Endothelial cell of umbilical vein (primary cell): Measurements from ENCODE around the gene DGKB. TPM values are rescaled to one million over a fixed set of nuclear protein-coding genes. Genes with fewer than 3 reads are reported as not detected.

ENCODE experiments used
- BruUV-seq: library from RNA; stranded (reverse); fragments of 400-500 nt; replicated peaks from 2 replicates; lab custom pipeline; 2021; lab: Mats Ljungman, UMichigan
- CTCF ChIA-PET: fragments of 300-600, 350-600 bp; sonication (Branson Sonifier 250); formaldehyde crosslinking; loops from one replicate; lab custom pipeline; 2021; ENCODE audit warnings: antibody characterized with exemption, inconsistent platforms; lab: Charles Lee
- POLR2A ChIA-PET: fragments of 300-600, 350-600 bp; sonication (Branson Sonifier 250); formaldehyde crosslinking; loops from one replicate; lab custom pipeline; 2021; ENCODE audit warnings: antibody characterized with exemption, inconsistent platforms; lab: Charles Lee
- DNase-seq: peaks from one replicate; pipeline ENCODE4 v3.0.0-alpha.2; 2011; ENCODE audit warnings: low read depth, low spot score
- FAIRE-seq: peaks from 2 replicates; lab custom pipeline; 2011; peaks lifted over from hg19 to GRCh38; lab: Jason Lieb, UNC
- H2AFZ ChIP-seq: 2 replicates; pipeline ENCODE4 v1.6.0; 2012; ENCODE audit warnings: low read depth, low read length, control low read depth, inconsistent platforms
- H3K27ac ChIP-seq: 2 replicates; pipeline ENCODE4 v1.5.1; 2011; ENCODE audit warnings: low read depth, mild to moderate bottlenecking, control low read depth, low read length, moderate library complexity; ENCODE audit not compliant: insufficient read depth
- H3K27me3 ChIP-seq, 2 experiments: 2 replicates each; pipeline versions ENCODE4 v1.6.0 to v1.6.1; 2011; ENCODE audit warnings: low read length in 2 of 2, mixed read lengths in 1 of 2; ENCODE audit not compliant: control insufficient read depth in 2 of 2, insufficient read depth in 2 of 2
- H3K36me3 ChIP-seq, 2 experiments: 2 replicates in 1 of 2; 3 replicates in 1 of 2; pipeline ENCODE4 v1.5.1; 2011; ENCODE audit warnings: low read length in 2 of 2, mild to moderate bottlenecking in 1 of 2, moderate library complexity in 1 of 2; ENCODE audit not compliant: control insufficient read depth in 2 of 2, insufficient read depth in 2 of 2; ENCODE audit errors: extremely low read depth in 1 of 2
- H3K4me1 ChIP-seq: 3 replicates; pipeline ENCODE4 v1.5.1; 2011; ENCODE audit warnings: mild to moderate bottlenecking, low read length; ENCODE audit not compliant: control insufficient read depth, insufficient read depth; ENCODE audit errors: extremely low read depth
- H3K4me2 ChIP-seq: 2 replicates; pipeline ENCODE4 v1.6.1; 2011; ENCODE audit warnings: low read length, control low read depth, mixed read lengths; ENCODE audit not compliant: insufficient read depth
- H3K4me3 ChIP-seq, 3 experiments: fragments of 200-600 bp in 1 of 3; sonication (generic), shearing (Covaris generic) in 1 of 3; replicated peaks in 1 of 3; 2 replicates each; pipeline ENCODE4 v1.5.1; 2011 to 2016; ENCODE audit warnings: control low read depth in 3 of 3, low read length in 3 of 3, mild to moderate bottlenecking in 2 of 3, inconsistent platforms in 1 of 3, low read depth in 1 of 3, moderate library complexity in 1 of 3; ENCODE audit not compliant: insufficient read depth in 1 of 3
- H3K79me2 ChIP-seq: 2 replicates; pipeline ENCODE4 v1.6.0; 2012; ENCODE audit warnings: low read length, inconsistent platforms; ENCODE audit not compliant: control insufficient read depth, insufficient read depth
- H3K9ac ChIP-seq: replicated peaks from 2 replicates; pipeline ENCODE3; 2011; ENCODE audit warnings: low read length, control low read depth; ENCODE audit not compliant: insufficient read depth; ENCODE audit errors: extremely low read depth
- H3K9me1 ChIP-seq: replicated peaks from 3 replicates; pipeline ENCODE4 v1.6.0; 2011; ENCODE audit warnings: mild to moderate bottlenecking, low read length; ENCODE audit not compliant: control insufficient read depth, insufficient read depth; ENCODE audit errors: extremely low read depth
- H3K9me3 ChIP-seq: replicated peaks from 2 replicates; pipeline ENCODE4 v1.5.1; 2012; ENCODE audit warnings: low read length, inconsistent platforms; ENCODE audit not compliant: control insufficient read depth, insufficient read depth
- H4K20me1 ChIP-seq: replicated peaks from 2 replicates; pipeline ENCODE3; 2011; ENCODE audit warnings: mild to moderate bottlenecking, low read length; ENCODE audit not compliant: control insufficient read depth, insufficient read depth; ENCODE audit errors: extremely low read depth
- EZH2 ChIP-seq: IDR thresholded peaks from 2 replicates; pipeline ENCODE4 v1.6.1; 2012; ENCODE audit warnings: borderline replicate concordance, low read depth, mild to moderate bottlenecking, moderate library complexity, low read length, inconsistent platforms; ENCODE audit not compliant: severe bottlenecking
- FOS ChIP-seq: IDR thresholded peaks from 2 replicates; pipeline ENCODE4 v1.6.1; 2011; ENCODE audit warnings: mild to moderate bottlenecking, low read length, moderate library complexity, borderline replicate concordance; ENCODE audit not compliant: insufficient read depth
- GATA2 ChIP-seq: IDR thresholded peaks from 2 replicates; pipeline ENCODE4 v1.7.0; 2011; ENCODE audit warnings: low read depth, mild to moderate bottlenecking, moderate library complexity, mixed read lengths, low read length; ENCODE audit not compliant: insufficient read length, insufficient read depth
- JUN ChIP-seq: IDR thresholded peaks from 2 replicates; pipeline ENCODE4 v1.6.1; 2011; ENCODE audit warnings: borderline replicate concordance, low read depth; ENCODE audit not compliant: insufficient read length, insufficient read depth
- MYC ChIP-seq: IDR thresholded peaks from one replicate; pipeline ENCODE4 v1.6.1; 2011; ENCODE audit warnings: mild to moderate bottlenecking, low read depth, low read length
- POLR2A ChIP-seq: IDR thresholded peaks from 2 replicates; pipeline ENCODE4 v1.6.1; 2012; ENCODE audit warnings: low read depth, mild to moderate bottlenecking, control low read depth, low read length
- POLR2AphosphoS5 ChIP-seq: IDR thresholded peaks from 2 replicates; pipeline ENCODE4 v1.6.1; 2012; ENCODE audit warnings: low read depth, mild to moderate bottlenecking, control low read depth, low read length, moderate library complexity; ENCODE audit not compliant: insufficient read depth
- dilution Hi-C: fragments of 300-500 bp; cut with MboI; formaldehyde crosslinking; loops from one replicate; pipeline ENCODE4 v1.15.0; 2019; ENCODE audit warnings: low sequenced_read_pairs; ENCODE audit not compliant: extremely low pct_ligation_motif_present
- intact Hi-C: fragments of 100-400 bp; cut with micrococcal nuclease; formaldehyde crosslinking; loops from one replicate; pipeline ENCODE4 v1.10.0; 2022
- polyA plus RNA-seq, 4 experiments: library from polyadenylated mRNA; depleted of rRNA in 3 of 4; stranded (reverse) in 3 of 4; unstranded in 1 of 4; fragments of >200 nt; gene quantifications; 2 replicates each; pipeline versions ENCODE4 v1.2.1 to v1.2.3, GENCODE V29; 2011 to 2012; ENCODE audit warnings: missing spikeins in 1 of 4
- total RNA-seq: library from RNA; stranded (reverse); gene quantifications from 2 replicates; pipeline ENCODE4 v1.2.3, GENCODE V29; 2021
- TF ChIP-seq, protein P1 (sequence below), 2 donors: IDR thresholded peaks; 1 replicate in 1 of 2; 2 replicates in 1 of 2; pipeline ENCODE4 v1.5.1; 2011; ENCODE audit warnings: low read length in 2 of 2, mild to moderate bottlenecking in 2 of 2, moderate library complexity in 2 of 2, control low read depth in 1 of 2, inconsistent platforms in 1 of 2, low read depth in 1 of 2; ENCODE audit not compliant: insufficient read depth in 1 of 2; ENCODE audit errors: extremely low read depth in 1 of 2

DGKB gene
- total and polyA plus RNA-seq, 2 donors (not counting 3 experiments of a cell fraction or from before 2014, with no cell fraction given): not detected

DNA sequence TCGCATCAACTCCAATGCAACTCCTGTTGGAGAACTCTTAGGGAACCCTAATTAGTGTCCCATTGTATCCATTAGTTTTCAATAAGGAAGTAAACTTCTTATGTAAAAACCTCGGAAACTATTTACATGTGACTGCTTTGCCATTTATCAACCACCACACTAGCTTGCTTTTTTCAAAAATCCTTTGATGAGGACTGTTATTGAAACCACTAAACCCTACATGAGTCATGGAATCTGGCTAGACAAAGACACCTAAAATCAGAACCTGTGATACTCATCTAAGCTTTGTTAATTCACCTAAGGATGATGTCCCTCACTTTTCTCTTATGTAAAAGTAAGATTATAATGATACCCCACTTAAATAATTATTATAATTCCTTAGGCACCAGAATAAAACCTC, 499.0 kb downstream of the DGKB start:
- DNase-seq (no peak), FAIRE-seq (no peak)
- no peaks in the 10 kb centered on the region for H3K79me2 ChIP-seq
- ChIA-PET POLR2A (no interaction called here), CTCF (no interaction called here)
- BruUV-seq: no TSS peak
- no peak overlapping the region for H3K4me2 ChIP-seq
- no peaks in the 10 kb centered on the region for H3K4me1 ChIP-seq
- H3K36me3 ChIP-seq: no peaks in the 10 kb centered on the region
- intact Hi-C loops (no loop called here), dilution Hi-C loops (no loop called here)
- H2AFZ ChIP-seq: no peak overlapping the region
- H3K9me3 ChIP-seq: peaks cover 2% of the 10 kb centered on the region
- H3K4me3 ChIP-seq: no peak overlapping the region
- no peaks in the 10 kb centered on the region for H4K20me1 ChIP-seq
- no peaks in the 10 kb centered on the region for H3K9me1 ChIP-seq
- no peaks in the 10 kb centered on the region for H3K27me3 ChIP-seq
- TF ChIP-seq JUN: no peak
- TF ChIP-seq POLR2AphosphoS5: no peak
- TF ChIP-seq, protein P1, sequence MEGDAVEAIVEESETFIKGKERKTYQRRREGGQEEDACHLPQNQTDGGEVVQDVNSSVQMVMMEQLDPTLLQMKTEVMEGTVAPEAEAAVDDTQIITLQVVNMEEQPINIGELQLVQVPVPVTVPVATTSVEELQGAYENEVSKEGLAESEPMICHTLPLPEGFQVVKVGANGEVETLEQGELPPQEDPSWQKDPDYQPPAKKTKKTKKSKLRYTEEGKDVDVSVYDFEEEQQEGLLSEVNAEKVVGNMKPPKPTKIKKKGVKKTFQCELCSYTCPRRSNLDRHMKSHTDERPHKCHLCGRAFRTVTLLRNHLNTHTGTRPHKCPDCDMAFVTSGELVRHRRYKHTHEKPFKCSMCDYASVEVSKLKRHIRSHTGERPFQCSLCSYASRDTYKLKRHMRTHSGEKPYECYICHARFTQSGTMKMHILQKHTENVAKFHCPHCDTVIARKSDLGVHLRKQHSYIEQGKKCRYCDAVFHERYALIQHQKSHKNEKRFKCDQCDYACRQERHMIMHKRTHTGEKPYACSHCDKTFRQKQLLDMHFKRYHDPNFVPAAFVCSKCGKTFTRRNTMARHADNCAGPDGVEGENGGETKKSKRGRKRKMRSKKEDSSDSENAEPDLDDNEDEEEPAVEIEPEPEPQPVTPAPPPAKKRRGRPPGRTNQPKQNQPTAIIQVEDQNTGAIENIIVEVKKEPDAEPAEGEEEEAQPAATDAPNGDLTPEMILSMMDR (IDR thresholded peaks at IDR 0.05; ENCODE audit: extremely low read depth in 1 of 2, insufficient read depth in 1 of 2, low read depth in 1 of 2, low read length in 2 of 2): no peak
- no peak for TF ChIP-seq EZH2
- no peak for TF ChIP-seq MYC
- TF ChIP-seq GATA2: no peak
- TF ChIP-seq POLR2A: no peak
- TF ChIP-seq FOS: no peak
- no peak overlapping the region for H3K27ac ChIP-seq
- H3K9ac ChIP-seq: no peak overlapping the region
